WTC11 (cell line): ENCODE data around the gene CTAGE9.

Source experiments
- EMX1 ChIP-seq: fragments of 250-450 bp; sonication (Bioruptor Pico); IDR thresholded peaks from 2 replicates; pipeline ENCODE4 v1.8.0; 2021; ENCODE audit warnings: mild to moderate bottlenecking
- ETV6 ChIP-seq: sonication (generic); formaldehyde crosslinking; IDR thresholded peaks from 2 replicates; pipeline ENCODE4 v1.8.1; 2022; ENCODE audit warnings: mild to moderate bottlenecking, missing genetic modification reagents
- IRF2 ChIP-seq: sonication (generic); formaldehyde crosslinking; IDR thresholded peaks from 2 replicates; pipeline ENCODE4 v1.8.0; 2022; ENCODE audit warnings: low read depth, missing genetic modification reagents, borderline replicate concordance
- NR3C1 ChIP-seq: sonication (generic); formaldehyde crosslinking; conservative IDR thresholded peaks from 2 replicates; pipeline ENCODE4 v1.8.1; 2023; ENCODE audit warnings: low read depth, mild to moderate bottlenecking, missing genetic modification reagents
- RELA ChIP-seq: sonication (generic); formaldehyde crosslinking; IDR thresholded peaks from 2 replicates; pipeline ENCODE4 v1.8.1; 2022; ENCODE audit warnings: missing genetic modification reagents, mild to moderate bottlenecking, borderline replicate concordance
- ZNF416 ChIP-seq: fragments of 250-450 bp; sonication (Bioruptor Pico); IDR thresholded peaks from 2 replicates; pipeline ENCODE4 v1.9.0; 2021; ENCODE audit warnings: mild to moderate bottlenecking, inconsistent platforms
- TF ChIP-seq, protein P1 (sequence below): fragments of 200-600 bp; IDR thresholded peaks from 2 replicates; pipeline ENCODE4 v1.8.0; 2022; ENCODE audit warnings: antibody characterized with exemption
- TF ChIP-seq, protein P2 (sequence below): sonication (generic); formaldehyde crosslinking; IDR thresholded peaks from 2 replicates; pipeline ENCODE4 v1.8.1; 2023; ENCODE audit warnings: mild to moderate bottlenecking, moderate library complexity, missing genetic modification reagents
- TF ChIP-seq, protein P3 (sequence below): sonication (generic); formaldehyde crosslinking; IDR thresholded peaks from 2 replicates; pipeline ENCODE4 v1.8.0; 2023; ENCODE audit warnings: mild to moderate bottlenecking, missing genetic modification reagents
- TF ChIP-seq, protein P4 (sequence below): sonication (generic); formaldehyde crosslinking; IDR thresholded peaks from 2 replicates; pipeline ENCODE4 v1.8.0; 2022; ENCODE audit warnings: mild to moderate bottlenecking, missing genetic modification reagents
- TF ChIP-seq, protein P5 (sequence below): sonication (generic); formaldehyde crosslinking; IDR thresholded peaks from 2 replicates; pipeline ENCODE4 v1.8.1; 2022; ENCODE audit warnings: mild to moderate bottlenecking, missing genetic modification reagents, moderate library complexity, borderline replicate concordance

DNA sequence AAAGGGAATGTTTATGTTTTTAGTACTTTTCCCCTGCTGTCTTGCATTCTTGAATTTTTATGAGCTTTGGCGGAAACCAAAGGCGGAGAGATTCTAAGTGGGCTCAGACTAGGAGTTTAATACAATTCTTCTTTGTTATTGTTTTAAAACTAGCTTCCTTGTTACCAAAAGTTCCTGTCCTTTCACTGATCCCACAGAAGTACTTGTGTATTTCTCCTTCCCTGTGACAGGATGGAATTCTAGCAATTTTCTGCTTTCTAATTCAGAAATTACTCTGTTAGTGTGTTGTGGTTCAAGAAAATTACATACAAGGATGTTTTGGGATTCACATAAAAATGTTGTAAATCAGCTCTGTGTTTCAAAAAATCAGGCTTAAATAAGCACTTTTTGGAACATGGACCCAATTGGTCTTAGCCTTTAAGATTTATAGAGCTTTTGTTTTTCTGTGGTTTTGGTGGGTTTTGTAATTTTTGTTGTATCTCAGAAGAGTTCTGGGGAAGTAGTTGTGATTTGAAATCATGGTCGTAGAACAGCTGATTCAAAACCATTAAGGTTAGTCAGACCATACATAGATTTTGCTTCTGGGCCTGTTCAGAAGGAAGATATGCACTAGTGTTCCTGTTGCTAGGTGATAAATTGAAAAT lies 17.6 kb upstream of the CTAGE9 start:
- TF ChIP-seq EMX1 (CRISPR knock-in tag) (no peak), NR3C1 (CRISPR knock-in tag) (no peak), ETV6 (CRISPR knock-in tag) (no peak), ZNF416 (no peak), IRF2 (no peak), RELA (CRISPR knock-in tag) (no peak)
- TF ChIP-seq, protein P1, sequence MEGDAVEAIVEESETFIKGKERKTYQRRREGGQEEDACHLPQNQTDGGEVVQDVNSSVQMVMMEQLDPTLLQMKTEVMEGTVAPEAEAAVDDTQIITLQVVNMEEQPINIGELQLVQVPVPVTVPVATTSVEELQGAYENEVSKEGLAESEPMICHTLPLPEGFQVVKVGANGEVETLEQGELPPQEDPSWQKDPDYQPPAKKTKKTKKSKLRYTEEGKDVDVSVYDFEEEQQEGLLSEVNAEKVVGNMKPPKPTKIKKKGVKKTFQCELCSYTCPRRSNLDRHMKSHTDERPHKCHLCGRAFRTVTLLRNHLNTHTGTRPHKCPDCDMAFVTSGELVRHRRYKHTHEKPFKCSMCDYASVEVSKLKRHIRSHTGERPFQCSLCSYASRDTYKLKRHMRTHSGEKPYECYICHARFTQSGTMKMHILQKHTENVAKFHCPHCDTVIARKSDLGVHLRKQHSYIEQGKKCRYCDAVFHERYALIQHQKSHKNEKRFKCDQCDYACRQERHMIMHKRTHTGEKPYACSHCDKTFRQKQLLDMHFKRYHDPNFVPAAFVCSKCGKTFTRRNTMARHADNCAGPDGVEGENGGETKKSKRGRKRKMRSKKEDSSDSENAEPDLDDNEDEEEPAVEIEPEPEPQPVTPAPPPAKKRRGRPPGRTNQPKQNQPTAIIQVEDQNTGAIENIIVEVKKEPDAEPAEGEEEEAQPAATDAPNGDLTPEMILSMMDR, result no peak
- TF ChIP-seq, protein P2, sequence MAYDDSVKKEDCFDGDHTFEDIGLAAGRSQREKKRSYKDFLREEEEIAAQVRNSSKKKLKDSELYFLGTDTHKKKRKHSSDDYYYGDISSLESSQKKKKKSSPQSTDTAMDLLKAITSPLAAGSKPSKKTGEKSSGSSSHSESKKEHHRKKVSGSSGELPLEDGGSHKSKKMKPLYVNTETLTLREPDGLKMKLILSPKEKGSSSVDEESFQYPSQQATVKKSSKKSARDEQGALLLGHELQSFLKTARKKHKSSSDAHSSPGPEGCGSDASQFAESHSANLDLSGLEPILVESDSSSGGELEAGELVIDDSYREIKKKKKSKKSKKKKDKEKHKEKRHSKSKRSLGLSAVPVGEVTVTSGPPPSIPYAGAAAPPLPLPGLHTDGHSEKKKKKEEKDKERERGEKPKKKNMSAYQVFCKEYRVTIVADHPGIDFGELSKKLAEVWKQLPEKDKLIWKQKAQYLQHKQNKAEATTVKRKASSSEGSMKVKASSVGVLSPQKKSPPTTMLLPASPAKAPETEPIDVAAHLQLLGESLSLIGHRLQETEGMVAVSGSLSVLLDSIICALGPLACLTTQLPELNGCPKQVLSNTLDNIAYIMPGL, result no peak
- TF ChIP-seq, protein P3, sequence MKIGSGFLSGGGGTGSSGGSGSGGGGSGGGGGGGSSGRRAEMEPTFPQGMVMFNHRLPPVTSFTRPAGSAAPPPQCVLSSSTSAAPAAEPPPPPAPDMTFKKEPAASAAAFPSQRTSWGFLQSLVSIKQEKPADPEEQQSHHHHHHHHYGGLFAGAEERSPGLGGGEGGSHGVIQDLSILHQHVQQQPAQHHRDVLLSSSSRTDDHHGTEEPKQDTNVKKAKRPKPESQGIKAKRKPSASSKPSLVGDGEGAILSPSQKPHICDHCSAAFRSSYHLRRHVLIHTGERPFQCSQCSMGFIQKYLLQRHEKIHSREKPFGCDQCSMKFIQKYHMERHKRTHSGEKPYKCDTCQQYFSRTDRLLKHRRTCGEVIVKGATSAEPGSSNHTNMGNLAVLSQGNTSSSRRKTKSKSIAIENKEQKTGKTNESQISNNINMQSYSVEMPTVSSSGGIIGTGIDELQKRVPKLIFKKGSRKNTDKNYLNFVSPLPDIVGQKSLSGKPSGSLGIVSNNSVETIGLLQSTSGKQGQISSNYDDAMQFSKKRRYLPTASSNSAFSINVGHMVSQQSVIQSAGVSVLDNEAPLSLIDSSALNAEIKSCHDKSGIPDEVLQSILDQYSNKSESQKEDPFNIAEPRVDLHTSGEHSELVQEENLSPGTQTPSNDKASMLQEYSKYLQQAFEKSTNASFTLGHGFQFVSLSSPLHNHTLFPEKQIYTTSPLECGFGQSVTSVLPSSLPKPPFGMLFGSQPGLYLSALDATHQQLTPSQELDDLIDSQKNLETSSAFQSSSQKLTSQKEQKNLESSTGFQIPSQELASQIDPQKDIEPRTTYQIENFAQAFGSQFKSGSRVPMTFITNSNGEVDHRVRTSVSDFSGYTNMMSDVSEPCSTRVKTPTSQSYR (CRISPR knock-in tag), result no peak
- TF ChIP-seq, protein P4, sequence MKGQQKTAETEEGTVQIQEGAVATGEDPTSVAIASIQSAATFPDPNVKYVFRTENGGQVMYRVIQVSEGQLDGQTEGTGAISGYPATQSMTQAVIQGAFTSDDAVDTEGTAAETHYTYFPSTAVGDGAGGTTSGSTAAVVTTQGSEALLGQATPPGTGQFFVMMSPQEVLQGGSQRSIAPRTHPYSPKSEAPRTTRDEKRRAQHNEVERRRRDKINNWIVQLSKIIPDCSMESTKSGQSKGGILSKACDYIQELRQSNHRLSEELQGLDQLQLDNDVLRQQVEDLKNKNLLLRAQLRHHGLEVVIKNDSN (CRISPR knock-in tag), result no peak
- TF ChIP-seq, protein P5, sequence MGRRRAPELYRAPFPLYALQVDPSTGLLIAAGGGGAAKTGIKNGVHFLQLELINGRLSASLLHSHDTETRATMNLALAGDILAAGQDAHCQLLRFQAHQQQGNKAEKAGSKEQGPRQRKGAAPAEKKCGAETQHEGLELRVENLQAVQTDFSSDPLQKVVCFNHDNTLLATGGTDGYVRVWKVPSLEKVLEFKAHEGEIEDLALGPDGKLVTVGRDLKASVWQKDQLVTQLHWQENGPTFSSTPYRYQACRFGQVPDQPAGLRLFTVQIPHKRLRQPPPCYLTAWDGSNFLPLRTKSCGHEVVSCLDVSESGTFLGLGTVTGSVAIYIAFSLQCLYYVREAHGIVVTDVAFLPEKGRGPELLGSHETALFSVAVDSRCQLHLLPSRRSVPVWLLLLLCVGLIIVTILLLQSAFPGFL (CRISPR knock-in tag), result no peak
